Keratinocyte (primary cell): ENCODE results near the gene STIMATE. TPM values are rescaled to one million over a fixed set of nuclear protein-coding genes. Genes with fewer than 3 reads are reported as not detected.

ENCODE experiments used
- DNase-seq: peaks from one replicate; pipeline ENCODE4 v3.0.0-alpha.2; 2011; ENCODE audit warnings: low read depth, missing footprints, low spot score
- FAIRE-seq: peaks from 2 replicates; lab custom pipeline; 2011; peaks lifted over from hg19 to GRCh38; lab: Jason Lieb, UNC
- H2AFZ ChIP-seq: 2 replicates; pipeline ENCODE4 v1.6.0; 2012; ENCODE audit warnings: low read length, control low read depth, inconsistent platforms; ENCODE audit not compliant: control insufficient read depth
- H3K27ac ChIP-seq: 2 replicates; pipeline ENCODE4 v1.5.1; 2011; ENCODE audit warnings: low read length; ENCODE audit not compliant: control insufficient read depth, insufficient read depth
- H3K27me3 ChIP-seq: 3 replicates; pipeline ENCODE4 v1.6.0; 2011; ENCODE audit warnings: low read length; ENCODE audit not compliant: control insufficient read depth, insufficient read depth; ENCODE audit errors: extremely low read depth
- H3K36me3 ChIP-seq, 2 experiments: 2 replicates in 1 of 2; 3 replicates in 1 of 2; pipeline ENCODE4 v1.5.1; 2011; ENCODE audit warnings: low read length in 2 of 2, mild to moderate bottlenecking in 1 of 2; ENCODE audit not compliant: control insufficient read depth in 2 of 2, insufficient read depth in 2 of 2; ENCODE audit errors: extremely low read depth in 1 of 2
- H3K4me1 ChIP-seq: 3 replicates; pipeline ENCODE4 v1.5.1; 2011; ENCODE audit warnings: low read length; ENCODE audit not compliant: control insufficient read depth, insufficient read depth; ENCODE audit errors: extremely low read depth
- H3K4me2 ChIP-seq: 3 replicates; pipeline ENCODE4 v1.6.0; 2011; ENCODE audit warnings: low read depth, low read length; ENCODE audit not compliant: control insufficient read depth, insufficient read depth; ENCODE audit errors: extremely low read depth
- H3K4me3 ChIP-seq, 3 experiments: fragments of 200-600 bp in 1 of 3; sonication (generic) in 1 of 3; 2 replicates in 2 of 3; 3 replicates in 1 of 3; pipeline ENCODE4 v1.5.1; 2011 to 2016; ENCODE audit warnings: low read length in 3 of 3, mild to moderate bottlenecking in 3 of 3, control low read depth in 2 of 3, inconsistent platforms in 1 of 3, low read depth in 1 of 3, mixed read lengths in 1 of 3, mixed run types in 1 of 3, moderate library complexity in 1 of 3; ENCODE audit not compliant: control insufficient read depth in 2 of 3, insufficient read depth in 2 of 3; ENCODE audit errors: extremely low read depth in 1 of 3
- H3K79me2 ChIP-seq: 2 replicates; pipeline ENCODE4 v1.6.0; 2012; ENCODE audit warnings: low read length; ENCODE audit not compliant: control insufficient read depth, insufficient read depth
- H3K9ac ChIP-seq: 3 replicates; pipeline ENCODE4 v1.6.0; 2011; ENCODE audit warnings: low read length; ENCODE audit not compliant: control insufficient read depth, insufficient read depth; ENCODE audit errors: extremely low read depth
- H3K9me1 ChIP-seq: 3 replicates; pipeline ENCODE4 v1.6.0; 2011; ENCODE audit warnings: low read length; ENCODE audit not compliant: control insufficient read depth, insufficient read depth; ENCODE audit errors: extremely low read depth
- H3K9me3 ChIP-seq: 2 replicates; pipeline ENCODE4 v1.5.1; 2012; ENCODE audit warnings: low read depth, low read length; ENCODE audit not compliant: control insufficient read depth
- H4K20me1 ChIP-seq: 3 replicates; pipeline ENCODE4 v1.6.0; 2011; ENCODE audit warnings: low read length; ENCODE audit not compliant: control insufficient read depth, insufficient read depth; ENCODE audit errors: extremely low read depth
- EZH2 ChIP-seq: IDR thresholded peaks from one replicate; pipeline ENCODE4 v1.6.1; 2012; ENCODE audit warnings: inconsistent platforms, mild to moderate bottlenecking, low read length, moderate library complexity
- dilution Hi-C: fragments of 300-500 bp; cut with MboI; formaldehyde crosslinking; loops from one replicate; pipeline ENCODE4 v1.7.0; 2020; ENCODE audit warnings: low sequenced_read_pairs; ENCODE audit not compliant: extremely low pct_ligation_motif_present
- polyA plus RNA-seq, 5 experiments: library from polyadenylated mRNA; depleted of rRNA in 3 of 5; stranded (reverse) in 3 of 5; stranded (forward) in 1 of 5; unstranded in 1 of 5; fragments of >200 nt; gene quantifications; 1 replicate in 1 of 5; 2 replicates in 3 of 5; 3 replicates in 1 of 5; pipeline versions ENCODE4 v1.2.1 to v1.2.3, GENCODE V29; 2011 to 2012; ENCODE audit warnings: missing spikeins in 2 of 5, low read depth in 1 of 5, low replicate concordance in 1 of 5
- TF ChIP-seq, protein P1 (sequence below), 3 experiments: IDR thresholded peaks in 1 of 3; conservative IDR thresholded peaks in 1 of 3; optimal IDR thresholded peaks in 1 of 3; 2 replicates in 2 of 3; 3 replicates in 1 of 3; pipeline versions ENCODE3 to v1.5.1; 2011; ENCODE audit warnings: low read length in 3 of 3, mild to moderate bottlenecking in 3 of 3, moderate library complexity in 2 of 3, control low read depth in 1 of 3, inconsistent platforms in 1 of 3; ENCODE audit not compliant: insufficient read depth in 2 of 3; ENCODE audit errors: extremely low read depth in 1 of 3

The STIMATE gene
- polyA plus RNA-seq, 1 donor (not counting 4 experiments of a cell fraction or from before 2014, with no cell fraction given): 8.2 TPM

DNA sequence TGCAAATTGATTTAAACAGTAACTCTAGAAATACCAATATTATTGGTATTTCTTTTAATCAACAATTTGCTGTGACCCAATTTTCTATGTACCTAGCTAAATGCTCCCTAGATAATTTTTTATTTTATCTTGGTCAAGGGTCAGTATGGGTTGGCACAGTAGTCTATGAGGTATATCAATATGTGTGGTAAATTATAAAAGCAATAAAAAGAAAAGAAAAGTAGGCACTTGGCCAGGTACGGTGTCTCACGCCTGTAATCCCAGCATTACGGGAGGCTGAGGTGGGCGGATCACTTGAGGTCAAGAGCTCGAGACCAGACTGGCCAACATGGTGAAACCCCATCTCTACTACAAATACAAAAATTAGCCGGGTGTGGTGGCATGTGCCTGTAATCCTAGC is 34.0 kb upstream of the STIMATE start:
- no peaks in the 10 kb centered on the region for H3K79me2 ChIP-seq
- no peaks in the 10 kb centered on the region for H4K20me1 ChIP-seq
- no peak overlapping the region for H3K4me2 ChIP-seq
- H3K9ac ChIP-seq: no peak overlapping the region
- peaks cover 0 to 1% of the 10 kb centered on the region in 2 experiments for H3K36me3 ChIP-seq
- no peak for FAIRE-seq
- H3K9me1 ChIP-seq: no peaks in the 10 kb centered on the region
- H3K4me1 ChIP-seq: no peaks in the 10 kb centered on the region
- H3K27me3 ChIP-seq: no peaks in the 10 kb centered on the region
- dilution Hi-C loops: no loop called here
- H3K4me3 ChIP-seq: no peak overlapping the region
- TF ChIP-seq EZH2: no peak
- TF ChIP-seq, protein P1, sequence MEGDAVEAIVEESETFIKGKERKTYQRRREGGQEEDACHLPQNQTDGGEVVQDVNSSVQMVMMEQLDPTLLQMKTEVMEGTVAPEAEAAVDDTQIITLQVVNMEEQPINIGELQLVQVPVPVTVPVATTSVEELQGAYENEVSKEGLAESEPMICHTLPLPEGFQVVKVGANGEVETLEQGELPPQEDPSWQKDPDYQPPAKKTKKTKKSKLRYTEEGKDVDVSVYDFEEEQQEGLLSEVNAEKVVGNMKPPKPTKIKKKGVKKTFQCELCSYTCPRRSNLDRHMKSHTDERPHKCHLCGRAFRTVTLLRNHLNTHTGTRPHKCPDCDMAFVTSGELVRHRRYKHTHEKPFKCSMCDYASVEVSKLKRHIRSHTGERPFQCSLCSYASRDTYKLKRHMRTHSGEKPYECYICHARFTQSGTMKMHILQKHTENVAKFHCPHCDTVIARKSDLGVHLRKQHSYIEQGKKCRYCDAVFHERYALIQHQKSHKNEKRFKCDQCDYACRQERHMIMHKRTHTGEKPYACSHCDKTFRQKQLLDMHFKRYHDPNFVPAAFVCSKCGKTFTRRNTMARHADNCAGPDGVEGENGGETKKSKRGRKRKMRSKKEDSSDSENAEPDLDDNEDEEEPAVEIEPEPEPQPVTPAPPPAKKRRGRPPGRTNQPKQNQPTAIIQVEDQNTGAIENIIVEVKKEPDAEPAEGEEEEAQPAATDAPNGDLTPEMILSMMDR (optimal IDR thresholded peaks at IDR 0.05 in 1 of 3, IDR thresholded peaks at IDR 0.05 in 1 of 3, conservative IDR thresholded peaks at IDR 0.05 in 1 of 3; ENCODE audit: extremely low read depth in 1 of 3, insufficient read depth in 2 of 3, low read length in 3 of 3): no peak
- H3K9me3 ChIP-seq: no peaks in the 10 kb centered on the region
- no peak overlapping the region for H3K27ac ChIP-seq
- DNase-seq: no peak
- no peak overlapping the region for H2AFZ ChIP-seq

DNA sequence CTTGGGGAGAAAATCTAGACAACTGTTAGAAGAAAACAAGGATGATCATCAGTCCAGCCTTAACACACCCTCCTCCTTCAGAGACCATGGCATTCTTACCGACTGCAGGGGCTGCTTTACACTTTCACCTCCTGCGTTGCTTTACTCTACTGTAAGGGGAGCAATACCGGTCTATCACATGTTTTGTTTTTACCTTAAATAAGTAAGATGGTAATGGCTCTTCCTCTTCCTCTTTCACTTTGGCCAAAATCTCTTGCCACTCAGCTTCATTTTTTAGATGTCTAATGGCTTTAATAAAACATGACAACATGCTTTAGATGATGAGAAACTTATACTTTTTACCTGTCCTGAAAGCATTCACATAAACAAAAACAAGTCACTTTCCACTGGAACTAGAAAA is 33.4 kb upstream of the STIMATE start:
- Histone ChIP-seq H3K4me1 (no peaks in the 10 kb centered on the region), H3K4me3 (no peak overlapping the region), H3K9ac (no peak overlapping the region), H3K36me3 (peaks cover 0 to 1% of the 10 kb centered on the region in 2 experiments), H2AFZ (no peak overlapping the region), H4K20me1 (no peaks in the 10 kb centered on the region), H3K9me3 (no peaks in the 10 kb centered on the region), H3K9me1 (no peaks in the 10 kb centered on the region), H3K27ac (no peak overlapping the region), H3K27me3 (no peaks in the 10 kb centered on the region), H3K4me2 (no peak overlapping the region), H3K79me2 (no peaks in the 10 kb centered on the region)
- dilution Hi-C loops: no loop called here
- DNase-seq (no peak), FAIRE-seq (no peak)
- TF ChIP-seq, protein P1 (optimal IDR thresholded peaks at IDR 0.05 in 1 of 3, IDR thresholded peaks at IDR 0.05 in 1 of 3, conservative IDR thresholded peaks at IDR 0.05 in 1 of 3; ENCODE audit: extremely low read depth in 1 of 3, insufficient read depth in 2 of 3, low read length in 3 of 3): no peak
- TF ChIP-seq EZH2: no peak
